Measurements from ENCODE around the gene SOX18.
"Not testable (repeated sequence)": the region's sequence is repeated elsewhere in the genome, so short reads cannot be mapped to it uniquely, and the experiment has no call there.

The SOX18 gene

DNA sequence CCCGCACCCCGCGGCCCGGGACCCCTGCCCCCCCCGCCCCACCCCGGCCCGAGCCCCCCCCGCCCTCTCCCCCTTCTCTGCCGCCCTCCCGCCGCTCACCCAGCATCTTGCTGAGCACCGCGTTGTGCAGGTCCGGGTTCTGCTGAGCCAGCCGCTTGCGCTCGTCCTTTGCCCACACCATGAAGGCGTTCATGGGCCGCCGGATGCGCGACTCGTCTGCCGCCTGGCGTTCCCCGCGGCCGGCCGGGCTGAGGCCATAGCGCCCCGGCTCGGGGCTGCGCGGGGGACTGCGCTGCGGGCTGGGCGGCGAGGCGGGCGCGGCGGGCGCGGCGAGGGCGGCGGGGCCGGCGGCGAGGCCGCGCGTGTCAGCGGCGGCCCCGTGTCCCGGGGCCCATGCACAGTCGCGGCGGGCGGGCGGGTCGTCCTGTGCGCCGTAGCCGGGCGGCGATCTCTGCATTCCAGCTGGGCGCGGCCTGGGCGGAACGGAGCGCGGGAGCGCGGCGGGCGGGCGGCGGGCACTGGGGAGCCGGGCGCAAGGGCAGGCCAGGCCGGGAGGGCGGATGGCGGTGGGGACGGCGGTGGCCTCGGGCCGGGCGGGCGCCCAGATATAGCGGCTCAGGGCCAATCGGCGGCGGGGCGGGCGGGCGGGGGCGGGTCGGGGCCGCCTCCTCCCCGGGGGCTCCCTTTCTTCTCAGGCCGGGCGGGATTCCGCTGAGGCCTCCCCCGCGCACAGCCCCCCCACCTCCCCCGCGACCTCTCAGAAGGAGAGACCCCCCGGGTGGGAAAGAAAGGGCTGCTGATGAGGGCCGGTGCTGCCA is at the start of gene SOX18:
TSS of gene SOX18 (minus strand) at position 580 of the 818 bp plus-strand sequence. CDS start at position 457, 123 bp downstream.
- DNase-seq (ENCODE audit: low read depth), result no peak

DNA sequence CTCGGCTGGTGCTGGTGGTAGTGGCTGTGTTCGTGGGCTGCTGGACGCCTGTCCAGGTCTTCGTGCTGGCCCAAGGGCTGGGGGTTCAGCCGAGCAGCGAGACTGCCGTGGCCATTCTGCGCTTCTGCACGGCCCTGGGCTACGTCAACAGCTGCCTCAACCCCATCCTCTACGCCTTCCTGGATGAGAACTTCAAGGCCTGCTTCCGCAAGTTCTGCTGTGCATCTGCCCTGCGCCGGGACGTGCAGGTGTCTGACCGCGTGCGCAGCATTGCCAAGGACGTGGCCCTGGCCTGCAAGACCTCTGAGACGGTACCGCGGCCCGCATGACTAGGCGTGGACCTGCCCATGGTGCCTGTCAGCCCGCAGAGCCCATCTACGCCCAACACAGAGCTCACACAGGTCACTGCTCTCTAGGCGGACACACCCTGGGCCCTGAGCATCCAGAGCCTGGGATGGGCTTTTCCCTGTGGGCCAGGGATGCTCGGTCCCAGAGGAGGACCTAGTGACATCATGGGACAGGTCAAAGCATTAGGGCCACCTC is 49.1 kb upstream of the SOX18 start:
- DNase-seq (ENCODE audit: low read depth), result no peak

DNA sequence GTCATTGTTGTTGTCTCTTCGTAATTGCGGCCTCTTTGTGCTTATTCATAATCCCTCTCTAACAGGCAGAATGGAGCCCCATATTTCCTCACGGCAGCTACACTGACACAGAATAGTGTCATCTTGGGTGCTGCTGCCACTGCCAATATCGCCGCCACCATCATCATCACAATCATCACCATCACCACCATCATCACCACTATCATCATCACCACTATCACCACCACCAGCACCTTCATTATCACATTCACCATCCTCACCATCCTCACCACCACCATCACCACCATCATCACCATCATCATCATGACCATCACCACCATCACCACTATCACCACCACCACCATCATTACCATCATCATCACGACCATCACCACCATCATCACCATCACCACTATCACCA is 47.1 kb upstream of the SOX18 start:
- DNase-seq (ENCODE audit: low read depth), result no peak

DNA sequence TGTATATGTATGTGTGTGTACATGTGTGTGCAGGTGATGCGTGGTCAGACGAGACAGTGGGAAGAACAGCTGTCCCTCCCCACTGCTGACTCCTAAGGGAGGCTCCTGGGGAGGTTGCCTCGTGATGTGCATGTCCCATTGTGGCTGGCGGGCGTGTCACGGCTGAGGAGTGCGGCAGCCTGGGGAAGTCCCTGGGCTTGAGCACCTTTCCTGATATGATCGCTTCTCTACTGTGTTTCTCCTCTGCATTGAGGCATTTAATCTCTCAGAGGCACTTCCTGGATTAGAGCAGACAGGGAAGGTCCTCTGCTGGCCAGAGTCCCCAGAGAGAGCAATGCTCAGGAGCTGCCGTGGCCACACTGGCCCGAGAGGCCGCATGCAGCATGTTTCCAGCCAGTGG is 46.5 kb upstream of the SOX18 start:
- DNase-seq (ENCODE audit: low read depth), result no peak

DNA sequence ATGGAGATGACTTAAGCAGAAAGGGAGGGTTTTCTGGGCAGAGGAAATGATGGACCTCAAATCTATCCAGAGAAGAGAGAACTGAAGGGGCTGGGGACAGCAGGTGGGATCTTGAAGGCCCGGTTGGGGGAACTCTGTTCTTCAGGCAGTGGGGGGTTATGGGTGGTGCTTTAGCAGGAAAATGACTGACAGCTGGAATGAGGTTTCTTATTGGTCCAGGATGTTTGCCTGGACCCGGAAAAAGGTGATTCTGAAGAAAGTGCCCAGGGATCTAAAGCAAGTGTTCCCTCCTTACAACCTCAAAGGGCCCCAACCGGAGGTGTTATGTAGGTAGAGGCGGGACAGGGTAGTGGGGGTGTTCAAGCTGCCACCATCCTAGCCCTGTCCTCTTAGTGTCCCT is 46.0 kb upstream of the SOX18 start:
- DNase-seq (ENCODE audit: low read depth), result no peak

DNA sequence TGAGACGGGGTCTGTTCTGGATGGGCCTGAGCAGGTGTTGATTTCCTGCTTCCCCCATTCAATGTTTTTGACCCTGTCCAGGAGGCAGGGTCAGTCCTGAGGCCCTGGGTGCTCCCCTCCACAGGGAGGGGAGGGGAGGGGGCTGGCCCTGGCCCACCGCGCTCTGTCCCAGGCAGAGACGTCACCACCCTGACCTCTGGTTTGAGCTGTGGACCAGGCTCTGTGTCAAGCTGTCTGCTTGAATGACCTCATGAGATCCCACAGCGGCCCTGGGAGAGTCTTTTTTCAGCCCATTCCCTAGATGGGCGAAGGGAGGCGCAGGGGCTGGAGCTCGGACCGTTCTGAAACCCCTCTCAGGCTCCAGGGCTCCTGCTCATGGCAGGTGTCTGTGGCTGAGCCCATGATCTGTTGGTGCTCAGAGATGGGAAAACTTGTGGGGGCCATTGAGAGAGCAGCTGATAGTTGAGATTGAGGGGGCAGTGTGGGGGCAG is 43.6 kb upstream of the SOX18 start:
- no peak for DNase-seq (ENCODE audit: low read depth)

DNA sequence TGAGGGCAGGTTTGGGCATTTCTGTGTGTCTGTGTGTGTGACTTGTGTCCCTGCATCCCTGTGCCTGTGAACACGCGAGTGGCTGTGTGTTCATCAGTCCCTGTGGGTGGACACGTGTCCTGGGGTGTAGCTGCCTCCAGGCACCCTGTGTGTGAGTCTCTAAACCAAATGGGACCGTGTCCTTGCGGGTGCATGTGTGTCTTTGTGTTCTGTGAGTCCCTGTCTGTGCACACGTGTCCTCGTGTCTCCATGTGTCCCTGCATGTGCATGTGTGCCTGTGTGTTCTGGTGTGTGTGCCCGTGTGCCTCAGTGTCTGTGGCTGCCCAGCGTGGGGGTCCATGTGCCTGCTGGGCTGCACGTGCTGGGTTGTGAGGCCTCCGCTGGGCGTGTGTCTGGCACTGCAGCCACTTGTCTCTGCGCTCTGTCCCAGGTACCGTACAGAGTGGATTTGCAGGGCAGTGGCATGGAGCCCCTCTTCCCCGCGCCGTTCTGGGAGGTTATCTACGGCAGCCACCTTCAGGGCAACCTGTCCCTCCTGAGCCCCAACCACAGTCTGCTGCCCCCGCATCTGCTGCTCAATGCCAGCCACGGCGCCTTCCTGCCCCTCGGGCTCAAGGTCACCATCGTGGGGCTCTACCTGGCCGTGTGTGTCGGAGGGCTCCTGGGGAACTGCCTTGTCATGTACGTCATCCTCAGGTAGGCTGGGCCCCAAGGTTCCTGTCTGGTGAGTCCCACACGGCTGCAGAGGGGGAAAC is 43.0 kb upstream of the SOX18 start:
- DNase-seq (ENCODE audit: low read depth), result no peak

DNA sequence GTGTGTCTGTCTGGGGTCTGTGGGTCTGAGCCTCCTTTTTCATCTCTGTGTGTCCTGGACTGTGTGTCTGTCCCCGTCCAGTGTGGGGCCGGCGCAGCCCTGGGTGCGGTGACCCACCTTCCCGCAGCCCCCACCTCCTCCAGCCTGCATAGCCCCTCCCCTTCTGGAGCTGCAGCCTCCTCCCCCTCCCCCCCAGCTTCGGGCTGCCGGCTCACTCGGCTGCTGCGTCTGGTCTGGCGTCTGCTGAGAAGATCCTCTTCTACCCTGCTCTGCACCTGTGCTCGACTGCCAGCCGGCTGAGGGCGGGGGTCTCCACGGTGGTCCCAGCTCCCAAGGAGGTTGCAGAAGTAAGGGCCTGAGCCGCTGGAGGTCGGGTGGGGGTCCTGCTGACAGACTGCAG is 42.3 kb upstream of the SOX18 start:
- no peak for DNase-seq (ENCODE audit: low read depth)

DNA sequence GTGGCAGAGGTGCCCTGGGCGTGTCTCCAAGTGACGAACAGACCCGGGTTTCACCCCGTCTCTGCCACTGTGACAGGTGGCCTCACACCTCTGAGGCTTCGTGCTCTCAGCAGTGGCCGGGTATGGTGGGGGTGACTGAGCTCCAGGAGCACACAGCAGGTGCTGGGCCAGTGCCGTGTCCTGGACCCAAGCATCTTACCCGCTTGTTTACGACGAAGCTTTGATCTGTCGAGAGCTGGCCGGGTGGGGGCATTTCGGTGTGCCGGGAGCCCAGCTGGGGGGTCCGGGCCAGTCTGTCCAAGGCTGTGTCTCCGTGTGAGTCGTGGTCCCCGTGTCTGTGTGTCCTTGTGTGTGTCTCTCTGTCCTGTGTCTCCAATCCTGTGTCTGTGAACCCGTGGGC is 41.9 kb upstream of the SOX18 start:
- DNase-seq (ENCODE audit: low read depth), result no peak

DNA sequence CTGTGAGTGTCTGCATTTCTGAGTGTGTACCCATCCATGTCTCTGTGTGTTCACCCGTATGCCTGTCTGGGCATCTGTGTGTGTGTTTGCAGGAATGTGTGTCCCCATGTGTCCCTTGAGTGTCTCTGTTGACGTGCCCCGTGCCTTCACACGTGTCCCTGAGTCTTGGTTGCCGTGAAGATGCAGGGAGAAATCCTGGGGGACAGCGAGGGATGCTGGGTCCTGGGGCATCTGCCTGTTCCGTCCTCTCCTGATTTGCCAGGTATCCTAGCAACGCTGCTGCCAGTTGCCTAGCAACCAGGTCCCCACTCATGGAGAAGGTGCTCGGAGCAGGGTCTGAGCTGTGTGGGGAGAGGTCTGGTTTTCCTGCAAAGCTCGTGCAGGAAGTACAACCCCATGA is 40.7 kb upstream of the SOX18 start:
- no peak for DNase-seq (ENCODE audit: low read depth)

DNA sequence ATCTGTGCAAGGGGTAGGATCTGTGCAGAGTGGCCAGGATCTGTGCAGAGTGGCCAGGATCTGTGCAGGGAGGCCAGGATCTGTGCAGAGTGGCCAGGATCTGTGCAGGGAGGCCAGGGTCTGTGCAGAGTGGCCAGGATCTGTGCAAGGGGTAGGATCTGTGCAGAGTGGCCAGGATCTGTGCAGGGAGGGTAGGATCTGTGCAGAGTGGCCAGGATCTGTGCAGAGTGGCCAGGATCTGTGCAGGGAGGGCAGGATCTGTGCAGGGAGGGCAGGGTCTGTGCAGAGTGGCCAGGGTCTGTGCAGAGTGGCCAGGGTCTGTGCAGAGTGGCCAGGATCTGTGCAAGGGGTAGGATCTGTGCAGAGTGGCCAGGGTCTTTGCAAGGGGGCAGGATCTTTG is 39.1 kb upstream of the SOX18 start:
- not testable (repeated sequence) for DNase-seq (ENCODE audit: low read depth)

DNA sequence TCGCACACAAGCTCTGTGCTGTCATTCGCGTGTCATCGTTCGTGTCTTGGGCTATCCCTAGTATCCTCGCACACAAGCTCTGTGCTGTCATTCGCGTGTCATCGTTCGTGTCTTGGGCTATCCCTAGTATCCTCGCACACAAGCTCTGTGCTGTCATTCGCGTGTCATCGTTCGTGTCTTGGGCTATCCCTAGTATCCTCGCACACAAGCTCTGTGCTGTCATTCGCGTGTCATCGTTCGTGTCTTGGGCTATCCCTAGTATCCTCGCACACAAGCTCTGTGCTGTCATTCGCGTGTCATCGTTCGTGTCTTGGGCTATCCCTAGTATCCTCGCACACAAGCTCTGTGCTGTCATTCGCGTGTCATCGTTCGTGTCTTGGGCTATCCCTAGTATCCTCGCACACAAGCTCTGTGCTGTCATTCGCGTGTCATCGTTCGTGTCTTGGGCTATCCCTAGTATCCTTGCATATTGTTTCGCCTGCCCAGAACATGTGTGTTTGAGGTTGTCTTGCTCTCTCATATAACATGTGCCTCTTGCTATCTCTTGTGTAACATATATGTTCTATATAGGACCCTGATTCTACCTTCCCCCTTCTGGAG is 37.9 kb upstream of the SOX18 start:
- not testable (repeated sequence) for DNase-seq (ENCODE audit: low read depth)

DNA sequence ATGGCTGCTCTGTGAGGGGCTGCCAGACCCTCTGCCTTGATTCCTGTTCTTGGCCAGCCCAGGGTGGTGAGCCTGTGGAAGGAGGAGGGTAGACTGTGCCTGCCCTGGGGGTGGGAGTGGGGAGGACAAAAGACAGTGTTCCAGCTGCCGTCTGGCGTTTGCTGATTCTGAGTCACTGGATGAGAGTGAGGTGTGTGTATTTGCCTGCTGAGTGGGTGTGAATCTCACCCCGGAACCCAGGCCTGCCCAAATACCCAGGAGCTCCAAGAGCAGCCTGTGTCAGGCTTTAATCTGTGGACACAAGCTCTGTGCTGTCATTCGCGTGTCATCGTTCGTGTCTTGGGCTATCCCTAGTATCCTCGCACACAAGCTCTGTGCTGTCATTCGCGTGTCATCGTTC is 37.4 kb upstream of the SOX18 start:
- no peak for DNase-seq (ENCODE audit: low read depth)

DNA sequence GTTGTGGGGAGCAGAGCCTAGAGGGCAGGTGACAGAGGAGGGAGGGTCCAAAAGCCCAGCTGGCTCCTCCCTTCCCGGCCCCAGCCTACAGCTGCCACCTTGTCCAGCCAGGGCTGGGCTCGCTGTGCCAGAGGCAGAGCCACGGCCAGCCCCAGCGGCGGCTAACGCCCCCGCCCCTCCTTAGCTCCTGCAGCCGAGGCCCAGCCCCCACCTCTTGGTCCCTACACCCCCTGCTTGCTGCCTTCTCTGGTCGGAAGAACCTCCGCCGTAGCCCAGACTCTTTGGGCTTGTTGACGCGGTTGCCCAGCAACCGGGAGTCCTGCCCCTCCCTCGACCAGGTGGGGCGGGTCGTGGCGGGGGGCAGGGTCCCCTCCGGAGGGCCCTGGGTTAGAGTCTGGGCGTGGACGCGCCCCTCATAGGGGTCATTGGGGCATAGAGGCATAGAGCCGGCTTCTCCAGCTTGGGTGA is 35.3 kb upstream of the SOX18 start:
- no peak for DNase-seq (ENCODE audit: low read depth)

DNA sequence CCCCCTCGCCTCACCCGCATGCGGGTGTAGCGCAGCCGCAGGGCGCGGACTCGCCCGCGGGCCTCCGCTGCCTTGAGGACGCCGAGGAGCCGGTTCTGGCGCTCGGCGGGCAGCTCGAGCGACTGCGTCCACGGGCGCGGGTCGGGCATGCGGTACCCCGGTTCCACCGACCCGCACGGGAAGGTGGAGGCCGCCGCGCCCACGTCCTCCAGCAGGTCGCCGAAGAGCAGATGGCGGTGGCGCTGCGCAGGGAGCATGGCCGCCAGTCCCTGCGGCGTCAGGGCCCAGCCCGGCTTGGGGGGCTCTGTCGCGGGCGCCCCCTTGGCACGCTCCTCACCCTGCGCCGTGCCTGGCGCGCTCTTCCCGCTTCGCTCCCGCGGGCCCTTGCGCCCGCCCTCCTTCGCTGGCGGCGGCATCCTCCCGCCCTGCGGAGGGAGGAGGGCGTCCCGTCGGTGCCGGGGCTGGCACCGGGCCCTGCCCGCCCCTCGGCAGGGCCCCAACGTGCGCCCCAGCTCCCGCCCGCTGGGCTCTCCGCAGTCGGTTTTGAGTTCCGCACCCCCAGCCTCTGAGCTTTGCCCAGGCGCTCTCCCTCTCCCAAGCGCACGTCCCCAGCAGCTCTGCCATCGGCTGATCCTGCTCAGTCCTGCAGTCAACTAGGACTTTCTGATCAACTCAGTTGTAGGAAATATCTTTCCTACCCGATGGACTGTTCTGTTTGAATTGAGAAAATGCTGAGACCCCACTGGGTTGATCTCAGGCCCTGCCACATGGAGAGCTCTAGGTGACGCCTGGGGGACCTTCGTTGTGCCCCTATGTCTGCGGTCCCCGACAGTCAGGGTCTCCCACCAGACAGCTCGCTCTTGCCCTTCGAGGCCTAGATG is 34.6 kb upstream of the SOX18 start, which contains the start of gene LKAAEAR1:
TSS of gene LKAAEAR1 (minus strand) at position 595 of the 881 bp plus-strand sequence. CDS start at position 416, 179 bp downstream.
- DNase-seq (ENCODE audit: low read depth), result no peak

DNA sequence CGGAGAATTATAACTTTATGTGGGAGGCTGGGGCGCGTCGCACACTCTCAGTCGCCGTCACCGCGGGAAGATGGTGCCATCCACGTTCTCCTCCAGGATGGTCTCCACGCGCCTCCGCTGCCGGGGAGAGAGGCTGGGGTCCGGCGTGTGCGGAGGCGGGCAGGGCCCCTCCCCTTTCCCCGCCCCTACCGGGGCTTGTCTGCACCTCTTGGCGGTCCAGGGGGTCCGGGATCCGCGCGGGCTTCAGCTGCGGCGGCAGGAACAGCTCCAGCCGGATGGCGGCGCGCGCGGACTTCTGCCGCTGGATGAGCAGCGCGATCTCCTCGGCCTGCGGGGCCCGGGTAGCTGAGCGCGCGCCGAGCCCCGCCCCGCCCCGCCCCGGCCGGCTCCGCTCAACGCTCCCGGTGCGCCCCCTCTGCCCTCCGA is 34.0 kb upstream of the SOX18 start:
- DNase-seq (ENCODE audit: low read depth), result peak; percentile 46

DNA sequence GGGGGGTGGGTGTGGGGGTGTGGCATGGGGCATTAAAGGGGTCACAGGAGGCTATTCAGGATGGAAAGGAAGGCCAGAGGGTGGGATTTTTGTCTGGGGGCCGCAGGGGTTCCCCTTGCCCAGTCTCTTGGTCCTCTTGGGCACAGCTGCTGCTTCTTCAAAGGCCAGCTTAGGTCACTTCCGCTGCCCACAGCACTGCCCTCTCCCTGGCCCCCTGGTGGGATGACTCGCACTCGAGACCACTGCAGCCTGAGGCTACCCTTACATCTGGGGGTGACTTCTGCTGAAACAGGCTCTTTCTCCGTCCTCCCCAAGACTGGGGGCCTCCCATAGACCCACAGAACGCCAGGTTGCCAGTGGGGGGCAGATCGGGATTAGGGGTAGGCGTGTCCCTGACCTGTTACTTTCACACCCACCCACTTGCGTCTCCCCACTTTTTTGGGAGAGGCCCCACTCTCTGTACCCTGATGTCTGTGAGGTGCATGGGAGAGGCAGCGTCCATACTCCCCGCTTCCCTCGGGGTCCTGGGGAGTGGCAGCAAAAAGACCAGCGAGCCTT is 33.5 kb upstream of the SOX18 start:
- DNase-seq (ENCODE audit: low read depth), result no peak

DNA sequence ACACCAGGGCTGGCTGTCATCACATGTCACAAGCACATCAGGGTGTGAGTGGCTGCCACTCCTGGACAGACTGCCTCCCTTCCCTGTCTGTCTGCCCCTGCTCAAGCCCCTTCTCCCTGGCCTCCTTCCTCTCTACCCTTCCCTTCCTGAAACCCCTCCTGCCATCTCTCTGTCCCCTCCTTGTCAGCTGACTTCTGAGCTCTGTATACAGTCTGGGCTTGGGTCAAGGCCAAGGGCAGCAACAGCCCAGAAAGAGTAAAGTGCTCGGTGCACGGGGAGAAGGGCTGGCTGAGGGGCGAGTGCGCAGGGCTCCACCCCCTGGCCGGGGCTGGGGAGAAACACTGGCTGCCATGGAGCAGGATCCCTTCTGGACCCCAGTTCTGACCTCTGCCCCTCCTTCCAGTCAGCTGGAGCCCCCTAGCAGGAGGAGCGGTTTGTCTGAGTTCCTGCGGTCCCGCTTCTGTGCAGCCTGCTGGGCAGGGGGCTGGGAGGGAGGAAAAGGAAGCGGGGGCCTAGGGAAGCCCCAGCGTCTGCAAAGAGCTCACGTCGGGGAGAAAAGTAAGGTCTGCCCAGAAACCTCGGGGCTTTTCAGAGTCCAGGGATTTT is 32.8 kb upstream of the SOX18 start:
- DNase-seq (ENCODE audit: low read depth), result no peak

DNA sequence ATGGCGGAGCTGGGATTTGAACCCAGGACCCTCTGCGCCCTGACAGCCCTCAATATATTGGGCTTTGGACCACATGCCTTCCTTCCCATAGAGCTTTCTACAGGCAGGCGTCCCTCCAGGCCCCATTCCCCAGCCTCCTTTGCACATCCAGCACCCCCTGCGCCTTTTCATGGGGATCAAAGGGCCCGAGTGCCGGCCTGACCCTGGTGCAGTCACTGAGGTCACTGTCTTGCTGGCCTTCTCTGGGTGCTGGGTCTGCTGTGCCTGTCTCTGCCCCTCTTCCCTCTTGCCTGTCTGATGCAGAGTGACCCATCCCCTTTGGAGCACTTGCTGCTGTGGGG is 32.2 kb upstream of the SOX18 start:
- no peak for DNase-seq (ENCODE audit: low read depth)

DNA sequence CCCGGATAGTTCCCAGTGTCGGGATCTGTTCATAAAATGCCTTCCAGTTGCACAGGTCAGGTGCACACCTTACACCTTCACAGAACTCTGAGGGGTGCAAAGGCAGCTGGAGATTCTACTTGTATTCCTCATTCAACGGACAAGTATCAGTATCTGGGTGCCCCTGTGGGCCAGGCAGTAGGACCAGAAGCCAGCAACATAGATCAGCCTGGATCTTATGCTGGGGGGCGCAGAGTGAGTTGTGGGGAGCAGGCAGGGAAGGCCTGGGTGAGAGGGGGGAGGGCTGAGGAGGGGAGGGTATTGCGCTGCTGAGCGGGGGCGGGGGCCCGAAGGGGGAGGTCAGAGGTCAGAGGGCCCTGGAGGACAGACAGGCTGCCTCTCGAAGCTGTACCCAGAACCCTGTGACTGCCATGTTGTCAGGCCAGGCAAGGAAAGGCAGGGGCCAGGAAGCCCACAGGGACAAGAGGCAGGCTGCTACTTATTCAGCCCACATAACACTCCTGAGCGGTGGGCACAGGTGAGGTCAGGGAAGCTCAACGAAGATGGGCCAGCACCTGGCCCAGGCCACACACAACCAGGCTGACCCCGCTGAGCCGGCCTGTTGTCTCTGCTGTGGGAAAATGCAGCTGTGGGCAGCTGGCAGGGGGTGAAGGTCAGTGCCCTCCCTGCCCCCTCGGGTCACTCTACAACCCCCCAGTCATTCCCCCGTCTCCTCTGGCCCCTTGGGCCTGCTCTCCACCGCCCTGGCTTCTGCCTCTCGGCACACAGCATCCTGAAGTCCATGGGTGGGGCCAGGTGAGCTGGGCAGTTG is 31.6 kb upstream of the SOX18 start:
- DNase-seq (ENCODE audit: low read depth), result no peak

Data from activated gamma-delta T cell treated with anti-CD3 and anti-CD28 coated beads, Interleukin-2, amount 50 U/mL, for 16 hours (primary cell).